Liver (tissue), 9 donors: Measurements from ENCODE around the gene CRHR1. TPM values are rescaled to one million over a fixed set of nuclear protein-coding genes. Genes with fewer than 3 reads are reported as not detected.

Source experiments
- DNase-seq: peaks from one replicate; pipeline ENCODE4 v3.0.0-alpha.2; 2017; ENCODE audit warnings: low spot score
- H3K27ac ChIP-seq, 2 donors: one replicate each; pipeline ENCODE4 v1.7.0; 2013; ENCODE audit warnings: inconsistent platforms in 2 of 2, low read length in 2 of 2, control low read depth in 1 of 2, low read depth in 1 of 2, mild to moderate bottlenecking in 1 of 2
- H3K27me3 ChIP-seq, 4 donors: one replicate each; pipeline versions ENCODE4 v1.6.1 to v1.7.0; 2013; ENCODE audit warnings: low read length in 3 of 4, inconsistent platforms in 1 of 4, mild to moderate bottlenecking in 1 of 4, moderate library complexity in 1 of 4; ENCODE audit not compliant: control insufficient read depth in 4 of 4, insufficient read depth in 4 of 4
- H3K36me3 ChIP-seq, 4 donors: one replicate each; pipeline versions ENCODE4 v1.6.1 to v1.7.0; 2013; ENCODE audit warnings: low read length in 3 of 4, mild to moderate bottlenecking in 3 of 4, low read depth in 1 of 4, moderate library complexity in 1 of 4; ENCODE audit not compliant: control insufficient read depth in 4 of 4, insufficient read depth in 3 of 4
- H3K4me1 ChIP-seq, 4 donors: one replicate each; pipeline versions ENCODE4 v1.6.1 to v1.7.0; 2013; ENCODE audit warnings: low read length in 3 of 4, mild to moderate bottlenecking in 3 of 4, moderate library complexity in 1 of 4; ENCODE audit not compliant: control insufficient read depth in 4 of 4, insufficient read depth in 4 of 4
- H3K4me3 ChIP-seq, 3 donors: one replicate each; pipeline versions ENCODE4 v1.6.1 to v1.7.0; 2013; ENCODE audit warnings: low read length in 3 of 3, control low read depth in 1 of 3, low read depth in 1 of 3, mild to moderate bottlenecking in 1 of 3
- H3K9ac ChIP-seq, 2 donors: one replicate each; pipeline ENCODE4 v1.7.0; 2013; ENCODE audit warnings: low read length in 2 of 2, mild to moderate bottlenecking in 2 of 2, moderate library complexity in 2 of 2, control low read depth in 1 of 2, low read depth in 1 of 2
- H3K9me3 ChIP-seq, 4 donors: one replicate each; pipeline versions ENCODE4 v1.6.1 to v1.7.0; 2013; ENCODE audit warnings: low read length in 3 of 4; ENCODE audit not compliant: control insufficient read depth in 4 of 4
- EGR1 ChIP-seq, 2 donors: IDR thresholded peaks; 2 replicates each; pipeline ENCODE4 v1.6.1; 2016 to 2018; ENCODE audit warnings: antibody characterized with exemption in 2 of 2, low read depth in 2 of 2
- FOXA1 ChIP-seq: IDR thresholded peaks from 2 replicates; pipeline ENCODE4 v1.6.1; 2016; ENCODE audit warnings: antibody characterized with exemption
- FOXA2 ChIP-seq: IDR thresholded peaks from 2 replicates; pipeline ENCODE4 v1.6.1; 2016; ENCODE audit warnings: antibody characterized with exemption
- GABPA ChIP-seq, 2 donors: IDR thresholded peaks in 1 of 2; conservative IDR thresholded peaks in 1 of 2; 2 replicates each; pipeline ENCODE4 v1.6.1; 2016; ENCODE audit warnings: antibody characterized with exemption in 2 of 2, mild to moderate bottlenecking in 1 of 2, moderate library complexity in 1 of 2
- HNF4A ChIP-seq, 2 donors: conservative IDR thresholded peaks; 2 replicates each; pipeline ENCODE4 v1.6.1; 2016; ENCODE audit warnings: antibody characterized with exemption in 2 of 2, mild to moderate bottlenecking in 2 of 2
- HNF4G ChIP-seq: IDR thresholded peaks from 2 replicates; pipeline ENCODE4 v1.6.1; 2016; ENCODE audit warnings: antibody characterized with exemption
- JUND ChIP-seq, 2 donors: IDR thresholded peaks; 2 replicates each; pipeline ENCODE4 v1.6.1; 2016; ENCODE audit warnings: antibody characterized with exemption in 2 of 2
- NR2F2 ChIP-seq: IDR thresholded peaks from 2 replicates; pipeline ENCODE4 v1.6.1; 2016; ENCODE audit warnings: antibody characterized with exemption
- RXRA ChIP-seq, 2 donors: IDR thresholded peaks; 2 replicates each; pipeline ENCODE4 v1.6.1; 2017 to 2018; ENCODE audit warnings: antibody characterized with exemption in 2 of 2, mild to moderate bottlenecking in 1 of 2
- SP1 ChIP-seq: IDR thresholded peaks from 2 replicates; pipeline ENCODE4 v1.6.1; 2018; ENCODE audit warnings: antibody characterized with exemption, mild to moderate bottlenecking
- TAF1 ChIP-seq: conservative IDR thresholded peaks from 2 replicates; pipeline ENCODE4 v1.6.1; 2016; ENCODE audit warnings: antibody characterized with exemption, mild to moderate bottlenecking
- YY1 ChIP-seq: IDR thresholded peaks from 2 replicates; pipeline ENCODE4 v1.6.1; 2016; ENCODE audit warnings: antibody characterized with exemption, mild to moderate bottlenecking
- WGBS: extraction: QIAGEN DNeasy Blood & Tissue Kit; methylation state at CpG from one replicate; pipeline ENCODE4 v1.1.7; 2013; 5-methylcytosine and 5-hydroxymethylcytosine counted together
- polyA plus RNA-seq, 2 donors: library from polyadenylated mRNA; stranded (reverse) in 1 of 2; unstranded in 1 of 2; fragments of 200-250 nt in 1 of 2; fragments of >200 nt in 1 of 2; fragmentation: Nextera tagmentation in 1 of 2; extraction: Ambion mirVana in 1 of 2; gene quantifications; one replicate each; pipeline versions ENCODE4 v1.2.1 to v1.2.3, GENCODE V29; 2013 to 2015
- total RNA-seq, 2 donors: library from RNA; depleted of rRNA; stranded (reverse); fragments of >200 nt; gene quantifications; one replicate each; pipeline ENCODE4 v1.2.3, GENCODE V29; 2014
- TF ChIP-seq, protein P1 (sequence below): IDR thresholded peaks from 2 replicates; pipeline ENCODE4 v1.6.1; 2016; ENCODE audit warnings: antibody characterized with exemption
- TF ChIP-seq, protein P2 (sequence below): IDR thresholded peaks from 2 replicates; pipeline ENCODE4 v1.6.1; 2016; ENCODE audit warnings: antibody characterized with exemption
- TF ChIP-seq, protein P3 (sequence below): IDR thresholded peaks from 2 replicates; pipeline ENCODE4 v1.6.1; 2016; ENCODE audit warnings: antibody characterized with exemption
- TF ChIP-seq, protein P4 (sequence below): IDR thresholded peaks from 2 replicates; pipeline ENCODE4 v1.6.1; 2016; ENCODE audit warnings: antibody characterized with exemption, mild to moderate bottlenecking
- TF ChIP-seq, protein P5 (sequence below): fragments of 150-350 bp; IDR thresholded peaks from 2 replicates; pipeline ENCODE4 v1.5.1; 2017; ENCODE audit warnings: improper control_type of control experiment, low read depth, low read length; ENCODE audit not compliant: missing input control
- donor health status: healthy.
- donor health status: healthy.
- donor health status: healthy.
- donor health status: healthy.
- donor health status: healthy.

Gene CRHR1
- total and polyA plus RNA-seq, 4 donors, result not detected

DNA sequence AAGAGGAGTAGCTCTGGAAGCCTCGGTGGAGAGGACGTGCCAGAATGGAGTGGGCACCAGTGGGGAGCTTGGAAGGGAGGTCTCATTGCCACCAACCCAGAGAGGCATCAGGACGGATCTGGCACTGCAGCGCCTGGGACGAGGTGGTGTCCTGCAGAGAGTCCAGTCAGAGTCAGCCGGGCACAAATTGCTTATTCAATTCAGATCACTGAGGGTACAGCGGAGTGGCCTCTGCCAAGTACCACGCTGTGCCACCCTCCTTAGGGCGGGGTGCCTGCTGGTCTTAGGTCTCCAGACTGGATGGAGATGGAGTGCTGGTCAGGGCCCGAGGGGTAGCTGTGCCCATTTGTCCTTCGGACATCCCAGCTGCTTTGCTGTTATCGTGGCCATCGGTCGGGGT lies 41.7 kb downstream of the CRHR1 start:
- Histone ChIP-seq H3K27me3 (no peaks in the 10 kb centered on the region), H3K4me3 (no peak overlapping the region), H3K27ac (no peak overlapping the region), H3K9ac (no peak overlapping the region), H3K9me3 (no peaks in the 10 kb centered on the region), H3K4me1 (no peaks in the 10 kb centered on the region), H3K36me3 (no peaks in the 10 kb centered on the region)
- 93% methylated on average over 14 of the region's 14 CpGs for WGBS
- TF ChIP-seq, protein P1, sequence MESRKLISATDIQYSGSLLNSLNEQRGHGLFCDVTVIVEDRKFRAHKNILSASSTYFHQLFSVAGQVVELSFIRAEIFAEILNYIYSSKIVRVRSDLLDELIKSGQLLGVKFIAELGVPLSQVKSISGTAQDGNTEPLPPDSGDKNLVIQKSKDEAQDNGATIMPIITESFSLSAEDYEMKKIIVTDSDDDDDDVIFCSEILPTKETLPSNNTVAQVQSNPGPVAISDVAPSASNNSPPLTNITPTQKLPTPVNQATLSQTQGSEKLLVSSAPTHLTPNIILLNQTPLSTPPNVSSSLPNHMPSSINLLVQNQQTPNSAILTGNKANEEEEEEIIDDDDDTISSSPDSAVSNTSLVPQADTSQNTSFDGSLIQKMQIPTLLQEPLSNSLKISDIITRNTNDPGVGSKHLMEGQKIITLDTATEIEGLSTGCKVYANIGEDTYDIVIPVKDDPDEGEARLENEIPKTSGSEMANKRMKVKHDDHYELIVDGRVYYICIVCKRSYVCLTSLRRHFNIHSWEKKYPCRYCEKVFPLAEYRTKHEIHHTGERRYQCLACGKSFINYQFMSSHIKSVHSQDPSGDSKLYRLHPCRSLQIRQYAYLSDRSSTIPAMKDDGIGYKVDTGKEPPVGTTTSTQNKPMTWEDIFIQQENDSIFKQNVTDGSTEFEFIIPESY, result no peak
- no peak for TF ChIP-seq FOXA1
- no peak for TF ChIP-seq EGR1 (IDR thresholded peaks at IDR 0.05; ENCODE audit: low read depth in 2 of 2)
- TF ChIP-seq, protein P2, sequence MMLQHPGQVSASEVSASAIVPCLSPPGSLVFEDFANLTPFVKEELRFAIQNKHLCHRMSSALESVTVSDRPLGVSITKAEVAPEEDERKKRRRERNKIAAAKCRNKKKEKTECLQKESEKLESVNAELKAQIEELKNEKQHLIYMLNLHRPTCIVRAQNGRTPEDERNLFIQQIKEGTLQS, result no peak
- TF ChIP-seq, protein P3, sequence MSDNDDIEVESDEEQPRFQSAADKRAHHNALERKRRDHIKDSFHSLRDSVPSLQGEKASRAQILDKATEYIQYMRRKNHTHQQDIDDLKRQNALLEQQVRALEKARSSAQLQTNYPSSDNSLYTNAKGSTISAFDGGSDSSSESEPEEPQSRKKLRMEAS, result no peak
- TF ChIP-seq HNF4G, result no peak
- TF ChIP-seq, protein P4, sequence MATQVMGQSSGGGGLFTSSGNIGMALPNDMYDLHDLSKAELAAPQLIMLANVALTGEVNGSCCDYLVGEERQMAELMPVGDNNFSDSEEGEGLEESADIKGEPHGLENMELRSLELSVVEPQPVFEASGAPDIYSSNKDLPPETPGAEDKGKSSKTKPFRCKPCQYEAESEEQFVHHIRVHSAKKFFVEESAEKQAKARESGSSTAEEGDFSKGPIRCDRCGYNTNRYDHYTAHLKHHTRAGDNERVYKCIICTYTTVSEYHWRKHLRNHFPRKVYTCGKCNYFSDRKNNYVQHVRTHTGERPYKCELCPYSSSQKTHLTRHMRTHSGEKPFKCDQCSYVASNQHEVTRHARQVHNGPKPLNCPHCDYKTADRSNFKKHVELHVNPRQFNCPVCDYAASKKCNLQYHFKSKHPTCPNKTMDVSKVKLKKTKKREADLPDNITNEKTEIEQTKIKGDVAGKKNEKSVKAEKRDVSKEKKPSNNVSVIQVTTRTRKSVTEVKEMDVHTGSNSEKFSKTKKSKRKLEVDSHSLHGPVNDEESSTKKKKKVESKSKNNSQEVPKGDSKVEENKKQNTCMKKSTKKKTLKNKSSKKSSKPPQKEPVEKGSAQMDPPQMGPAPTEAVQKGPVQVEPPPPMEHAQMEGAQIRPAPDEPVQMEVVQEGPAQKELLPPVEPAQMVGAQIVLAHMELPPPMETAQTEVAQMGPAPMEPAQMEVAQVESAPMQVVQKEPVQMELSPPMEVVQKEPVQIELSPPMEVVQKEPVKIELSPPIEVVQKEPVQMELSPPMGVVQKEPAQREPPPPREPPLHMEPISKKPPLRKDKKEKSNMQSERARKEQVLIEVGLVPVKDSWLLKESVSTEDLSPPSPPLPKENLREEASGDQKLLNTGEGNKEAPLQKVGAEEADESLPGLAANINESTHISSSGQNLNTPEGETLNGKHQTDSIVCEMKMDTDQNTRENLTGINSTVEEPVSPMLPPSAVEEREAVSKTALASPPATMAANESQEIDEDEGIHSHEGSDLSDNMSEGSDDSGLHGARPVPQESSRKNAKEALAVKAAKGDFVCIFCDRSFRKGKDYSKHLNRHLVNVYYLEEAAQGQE, result no peak
- no peak for TF ChIP-seq JUND (IDR thresholded peaks at IDR 0.05)
- TF ChIP-seq SP1, result no peak
- no peak for TF ChIP-seq TAF1
- TF ChIP-seq GABPA (IDR thresholded peaks at IDR 0.05 in 1 of 2, conservative IDR thresholded peaks at IDR 0.05 in 1 of 2), result no peak
- TF ChIP-seq, protein P5, sequence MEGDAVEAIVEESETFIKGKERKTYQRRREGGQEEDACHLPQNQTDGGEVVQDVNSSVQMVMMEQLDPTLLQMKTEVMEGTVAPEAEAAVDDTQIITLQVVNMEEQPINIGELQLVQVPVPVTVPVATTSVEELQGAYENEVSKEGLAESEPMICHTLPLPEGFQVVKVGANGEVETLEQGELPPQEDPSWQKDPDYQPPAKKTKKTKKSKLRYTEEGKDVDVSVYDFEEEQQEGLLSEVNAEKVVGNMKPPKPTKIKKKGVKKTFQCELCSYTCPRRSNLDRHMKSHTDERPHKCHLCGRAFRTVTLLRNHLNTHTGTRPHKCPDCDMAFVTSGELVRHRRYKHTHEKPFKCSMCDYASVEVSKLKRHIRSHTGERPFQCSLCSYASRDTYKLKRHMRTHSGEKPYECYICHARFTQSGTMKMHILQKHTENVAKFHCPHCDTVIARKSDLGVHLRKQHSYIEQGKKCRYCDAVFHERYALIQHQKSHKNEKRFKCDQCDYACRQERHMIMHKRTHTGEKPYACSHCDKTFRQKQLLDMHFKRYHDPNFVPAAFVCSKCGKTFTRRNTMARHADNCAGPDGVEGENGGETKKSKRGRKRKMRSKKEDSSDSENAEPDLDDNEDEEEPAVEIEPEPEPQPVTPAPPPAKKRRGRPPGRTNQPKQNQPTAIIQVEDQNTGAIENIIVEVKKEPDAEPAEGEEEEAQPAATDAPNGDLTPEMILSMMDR, result no peak
- no peak for TF ChIP-seq YY1
- TF ChIP-seq FOXA2, result no peak
- no peak for DNase-seq

DNA sequence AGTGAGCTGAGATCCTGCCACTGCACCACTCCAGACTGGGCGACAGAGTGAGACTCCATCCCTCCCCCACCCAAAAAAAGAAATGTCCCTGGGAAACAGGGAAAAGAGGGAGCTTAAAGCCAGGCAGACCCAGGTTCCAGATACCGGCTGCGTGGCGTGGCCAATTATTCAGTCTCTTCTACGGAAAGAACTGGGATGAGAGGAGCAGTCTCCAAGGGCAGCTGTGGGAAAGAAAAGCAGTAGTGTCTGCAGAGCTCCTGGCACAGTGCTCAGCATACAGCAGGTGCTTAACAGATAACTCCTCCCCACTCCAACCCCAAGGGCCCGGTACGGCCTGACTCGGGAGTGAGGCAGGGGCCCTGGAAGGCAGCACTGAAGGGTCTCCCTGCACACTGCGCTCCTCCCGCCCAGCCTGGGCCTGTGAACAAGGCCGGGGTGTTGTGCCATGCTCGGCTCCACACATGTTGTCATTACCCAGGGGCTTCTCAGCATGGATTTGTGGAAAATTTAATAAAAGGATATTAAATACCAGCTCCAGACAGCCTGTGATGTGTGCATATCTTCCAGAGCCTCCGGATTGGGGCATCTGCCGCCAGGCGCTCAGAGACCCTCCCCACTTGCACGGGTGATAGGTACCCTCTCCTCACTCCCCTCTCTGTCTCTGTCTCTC lies 42.9 kb downstream of the CRHR1 start:
- WGBS, result 85% methylated on average over 16 of the region's 16 CpGs
- no peak for DNase-seq
- Histone ChIP-seq H3K4me3 (no peak overlapping the region), H3K4me1 (no peaks in the 10 kb centered on the region), H3K27me3 (no peaks in the 10 kb centered on the region), H3K27ac (no peak overlapping the region), H3K9me3 (no peaks in the 10 kb centered on the region), H3K9ac (no peak overlapping the region), H3K36me3 (no peaks in the 10 kb centered on the region)
- no peak for TF ChIP-seq RXRA (IDR thresholded peaks at IDR 0.05)
- no peak for TF ChIP-seq JUND (IDR thresholded peaks at IDR 0.05)
- TF ChIP-seq, protein P1, result no peak
- no peak for TF ChIP-seq SP1
- no peak for TF ChIP-seq HNF4G
- TF ChIP-seq GABPA (IDR thresholded peaks at IDR 0.05 in 1 of 2, conservative IDR thresholded peaks at IDR 0.05 in 1 of 2), result no peak
- no peak for TF ChIP-seq NR2F2
- TF ChIP-seq YY1, result no peak
- TF ChIP-seq EGR1 (IDR thresholded peaks at IDR 0.05; ENCODE audit: low read depth in 2 of 2), result no peak
- TF ChIP-seq HNF4A (conservative IDR thresholded peaks at IDR 0.05), result no peak
- TF ChIP-seq, protein P3, result no peak
